Adrenal gland (tissue), 5 donors: ENCODE results near the gene TROAP.

ENCODE experiments used
- CTCF ChIP-seq, 6 experiments: fragments of 450-650 bp in 4 of 6; fragments of 200-600 bp in 2 of 6; sonication (generic) in 1 of 6; IDR thresholded peaks; 1 replicate in 5 of 6; 2 replicates in 1 of 6; pipeline versions ENCODE4 v1.5.1 to v1.8.0; 2016 to 2021; ENCODE audit warnings: antibody characterized with exemption in 6 of 6, mild to moderate bottlenecking in 2 of 6, moderate library complexity in 1 of 6
- POLR2A ChIP-seq, 2 donors: fragments of 450-650 bp; IDR thresholded peaks; one replicate each; pipeline ENCODE4 v1.6.1; 2017; ENCODE audit warnings: antibody characterized with exemption in 2 of 2, mild to moderate bottlenecking in 2 of 2, moderate library complexity in 1 of 2
- donor health status: DM: no; HTN: no; CAD: no.

- TF ChIP-seq CTCF (IDR thresholded peaks at IDR 0.05), result no peak
- no peak for TF ChIP-seq POLR2A (IDR thresholded peaks at IDR 0.05)
These were observed 39.0 kb downstream of the TROAP start for GRCh38 chr12:49362077-49362476.
